Ishikawa (cell line): ENCODE results near the gene MAMDC4.

ENCODE experiments used
- CEBPB ChIP-seq: IDR thresholded peaks from 2 replicates; pipeline ENCODE4 v1.6.1; 2012
- CREB1 ChIP-seq: IDR thresholded peaks from 2 replicates; pipeline ENCODE4 v1.6.1; 2012; ENCODE audit warnings: low read depth
- EGR1 ChIP-seq: IDR thresholded peaks from 2 replicates; pipeline ENCODE4 v1.6.1; 2012
- EP300 ChIP-seq: IDR thresholded peaks from 2 replicates; pipeline ENCODE4 v1.6.1; 2012; ENCODE audit warnings: borderline replicate concordance
- FOXM1 ChIP-seq: IDR thresholded peaks from 2 replicates; pipeline ENCODE4 v1.6.1; 2012; ENCODE audit warnings: low read depth, borderline replicate concordance
- MAX ChIP-seq: IDR thresholded peaks from 2 replicates; pipeline ENCODE4 v1.6.1; 2012
- NFIC ChIP-seq: IDR thresholded peaks from 2 replicates; pipeline ENCODE4 v1.6.1; 2012
- RAD21 ChIP-seq: IDR thresholded peaks from 2 replicates; pipeline ENCODE4 v1.6.1; 2012; ENCODE audit warnings: low read depth
- TAF1 ChIP-seq: IDR thresholded peaks from 2 replicates; pipeline ENCODE4 v1.6.1; 2012; ENCODE audit warnings: low read depth, mild to moderate bottlenecking
- TCF12 ChIP-seq: IDR thresholded peaks from 2 replicates; pipeline ENCODE4 v1.6.1; 2012; ENCODE audit warnings: low read depth
- TEAD4 ChIP-seq: IDR thresholded peaks from 2 replicates; pipeline ENCODE4 v1.6.1; 2012
- YY1 ChIP-seq: IDR thresholded peaks from 2 replicates; pipeline ENCODE4 v1.6.1; 2012; ENCODE audit warnings: low read depth
- ZBTB7A ChIP-seq: IDR thresholded peaks from 2 replicates; pipeline ENCODE4 v1.6.1; 2012; ENCODE audit warnings: low read depth
- TF ChIP-seq, protein P1 (sequence below): IDR thresholded peaks from 2 replicates; pipeline ENCODE4 v1.6.1; 2012
- TF ChIP-seq, protein P2 (sequence below): IDR thresholded peaks from 2 replicates; pipeline ENCODE4 v1.6.1; 2012; ENCODE audit warnings: low read depth, mild to moderate bottlenecking

MAMDC4 gene

GRCh38 chr9:136815422-136815782, 36.7 kb upstream of the MAMDC4 start:
- TF ChIP-seq TEAD4 (no peak), CEBPB (no peak), TAF1 (no peak), TCF12 (no peak), MAX (no peak), FOXM1 (no peak), CREB1 (no peak), RAD21 (no peak), EP300 (no peak), ZBTB7A (no peak), EGR1 (no peak), YY1 (no peak), NFIC (no peak)
- TF ChIP-seq, protein P1, sequence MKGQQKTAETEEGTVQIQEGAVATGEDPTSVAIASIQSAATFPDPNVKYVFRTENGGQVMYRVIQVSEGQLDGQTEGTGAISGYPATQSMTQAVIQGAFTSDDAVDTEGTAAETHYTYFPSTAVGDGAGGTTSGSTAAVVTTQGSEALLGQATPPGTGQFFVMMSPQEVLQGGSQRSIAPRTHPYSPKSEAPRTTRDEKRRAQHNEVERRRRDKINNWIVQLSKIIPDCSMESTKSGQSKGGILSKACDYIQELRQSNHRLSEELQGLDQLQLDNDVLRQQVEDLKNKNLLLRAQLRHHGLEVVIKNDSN, result no peak
- TF ChIP-seq, protein P2, sequence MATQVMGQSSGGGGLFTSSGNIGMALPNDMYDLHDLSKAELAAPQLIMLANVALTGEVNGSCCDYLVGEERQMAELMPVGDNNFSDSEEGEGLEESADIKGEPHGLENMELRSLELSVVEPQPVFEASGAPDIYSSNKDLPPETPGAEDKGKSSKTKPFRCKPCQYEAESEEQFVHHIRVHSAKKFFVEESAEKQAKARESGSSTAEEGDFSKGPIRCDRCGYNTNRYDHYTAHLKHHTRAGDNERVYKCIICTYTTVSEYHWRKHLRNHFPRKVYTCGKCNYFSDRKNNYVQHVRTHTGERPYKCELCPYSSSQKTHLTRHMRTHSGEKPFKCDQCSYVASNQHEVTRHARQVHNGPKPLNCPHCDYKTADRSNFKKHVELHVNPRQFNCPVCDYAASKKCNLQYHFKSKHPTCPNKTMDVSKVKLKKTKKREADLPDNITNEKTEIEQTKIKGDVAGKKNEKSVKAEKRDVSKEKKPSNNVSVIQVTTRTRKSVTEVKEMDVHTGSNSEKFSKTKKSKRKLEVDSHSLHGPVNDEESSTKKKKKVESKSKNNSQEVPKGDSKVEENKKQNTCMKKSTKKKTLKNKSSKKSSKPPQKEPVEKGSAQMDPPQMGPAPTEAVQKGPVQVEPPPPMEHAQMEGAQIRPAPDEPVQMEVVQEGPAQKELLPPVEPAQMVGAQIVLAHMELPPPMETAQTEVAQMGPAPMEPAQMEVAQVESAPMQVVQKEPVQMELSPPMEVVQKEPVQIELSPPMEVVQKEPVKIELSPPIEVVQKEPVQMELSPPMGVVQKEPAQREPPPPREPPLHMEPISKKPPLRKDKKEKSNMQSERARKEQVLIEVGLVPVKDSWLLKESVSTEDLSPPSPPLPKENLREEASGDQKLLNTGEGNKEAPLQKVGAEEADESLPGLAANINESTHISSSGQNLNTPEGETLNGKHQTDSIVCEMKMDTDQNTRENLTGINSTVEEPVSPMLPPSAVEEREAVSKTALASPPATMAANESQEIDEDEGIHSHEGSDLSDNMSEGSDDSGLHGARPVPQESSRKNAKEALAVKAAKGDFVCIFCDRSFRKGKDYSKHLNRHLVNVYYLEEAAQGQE, result no peak

- TF ChIP-seq RAD21, result no peak
- TF ChIP-seq NFIC, result no peak
- no peak for TF ChIP-seq FOXM1
- no peak for TF ChIP-seq EP300
- TF ChIP-seq TAF1, result no peak
- TF ChIP-seq, protein P2, result no peak
- TF ChIP-seq CEBPB, result no peak
- no peak for TF ChIP-seq EGR1
- no peak for TF ChIP-seq TCF12
- no peak for TF ChIP-seq ZBTB7A
- TF ChIP-seq, protein P1, result no peak
- no peak for TF ChIP-seq TEAD4
- no peak for TF ChIP-seq YY1
- no peak for TF ChIP-seq CREB1
- TF ChIP-seq MAX, result no peak
Observed at GRCh38 chr9:136820971-136821825, 30.9 kb upstream of the MAMDC4 start.

GRCh38 chr9:136821826-136822544, 30.2 kb upstream of the MAMDC4 start:
- TF ChIP-seq TAF1, result no peak
- no peak for TF ChIP-seq TCF12
- no peak for TF ChIP-seq EP300
- TF ChIP-seq, protein P2, result no peak
- TF ChIP-seq MAX, result no peak
- no peak for TF ChIP-seq RAD21
- no peak for TF ChIP-seq EGR1
- TF ChIP-seq YY1, result no peak
